Measurements from ENCODE around the gene RNF115. TPM values are rescaled to one million over a fixed set of nuclear protein-coding genes. Genes with fewer than 3 reads are reported as not detected.
"Not testable (repeated sequence)": the region's sequence is repeated elsewhere in the genome, so short reads cannot be mapped to it uniquely, and the experiment has no call there.

The RNF115 gene
- total RNA-seq, 1 donor from 2014 or later, result 25.7 TPM

DNA sequence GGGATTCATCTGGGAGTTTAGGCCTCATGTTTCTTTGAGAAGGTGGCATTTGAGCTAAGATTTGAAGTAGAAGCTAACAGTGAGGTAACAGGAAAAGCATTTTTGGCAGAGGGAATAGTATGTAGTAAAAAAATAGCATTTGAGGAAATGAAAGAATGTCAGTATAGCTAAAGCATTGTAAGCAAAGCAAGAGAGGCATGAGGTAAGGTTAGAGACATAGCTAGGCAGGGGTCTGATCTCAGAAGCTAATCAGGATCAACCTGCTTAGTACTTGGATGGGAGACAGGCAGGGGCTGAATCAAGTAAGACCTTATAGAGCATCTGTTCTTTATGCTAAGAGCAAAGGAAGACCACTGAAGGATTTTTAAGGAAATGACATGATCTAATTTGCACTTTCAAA lies 4.1 kb upstream of the RNF115 start:
- no peak for DNase-seq

DNA sequence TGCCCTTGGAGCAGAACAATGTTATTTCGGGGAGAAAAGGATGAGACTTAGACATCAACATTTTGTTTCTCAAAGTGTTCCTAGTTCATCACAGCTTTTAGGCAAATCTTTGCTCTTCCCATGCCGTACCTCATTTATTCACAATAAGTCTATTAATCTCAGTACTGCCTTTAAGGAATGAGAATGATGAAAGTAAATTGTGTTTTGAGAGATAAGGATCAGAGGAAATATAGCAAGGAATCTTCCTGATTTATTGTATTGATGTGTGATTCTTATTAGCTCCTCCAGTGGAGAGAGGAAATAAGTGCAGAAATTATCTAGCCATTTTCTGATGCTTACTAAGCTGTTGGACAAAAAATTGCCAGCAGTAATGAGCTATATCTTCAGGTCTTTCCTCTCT lies 2.1 kb upstream of the RNF115 start:
- DNase-seq, result no peak

DNA sequence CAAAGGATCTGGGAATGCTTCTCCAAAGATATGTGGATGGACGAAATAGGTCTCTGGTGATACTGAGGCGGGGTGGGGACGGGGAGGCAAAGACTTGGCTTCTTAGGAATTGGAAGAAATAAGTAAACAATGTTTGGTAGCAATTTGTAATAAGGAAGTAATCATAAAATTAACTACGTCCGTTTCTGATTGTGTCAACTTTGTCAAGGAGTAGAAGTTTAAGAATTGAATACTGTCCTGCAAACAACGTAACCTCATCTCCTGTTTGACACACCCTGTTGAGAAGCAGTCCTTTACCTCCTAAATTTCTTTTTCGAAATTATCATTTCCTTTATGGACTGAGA lies 576 bp upstream of the RNF115 start:
- no peak for DNase-seq

DNA sequence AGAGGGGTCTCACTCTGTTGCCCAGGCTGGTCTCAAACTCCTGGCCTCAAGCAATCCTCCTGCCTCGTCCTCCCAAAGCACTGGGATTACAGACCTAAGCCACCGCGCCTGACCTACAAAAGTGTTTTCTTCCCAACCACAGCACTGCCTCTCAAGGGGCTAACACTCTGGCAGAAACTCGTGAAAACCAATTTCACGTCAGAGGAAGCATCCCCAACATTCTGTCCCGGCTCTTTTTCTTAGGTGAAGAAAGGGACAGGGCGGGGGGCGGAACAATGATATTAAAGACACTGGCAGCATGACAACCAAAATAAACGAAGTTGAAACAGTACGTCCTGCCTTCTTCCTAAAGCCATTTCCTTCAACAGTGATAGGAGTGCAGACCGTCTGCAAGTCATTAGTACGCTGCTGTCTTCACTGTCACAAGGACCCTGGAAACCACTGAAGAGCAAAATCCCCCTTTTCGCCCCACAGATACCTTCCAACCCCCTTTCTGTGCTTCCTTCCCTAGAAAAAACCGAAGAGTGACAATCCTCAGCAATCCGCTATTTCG lies 1.0 kb downstream of the RNF115 start:
- DNase-seq, result not testable (repeated sequence)

DNA sequence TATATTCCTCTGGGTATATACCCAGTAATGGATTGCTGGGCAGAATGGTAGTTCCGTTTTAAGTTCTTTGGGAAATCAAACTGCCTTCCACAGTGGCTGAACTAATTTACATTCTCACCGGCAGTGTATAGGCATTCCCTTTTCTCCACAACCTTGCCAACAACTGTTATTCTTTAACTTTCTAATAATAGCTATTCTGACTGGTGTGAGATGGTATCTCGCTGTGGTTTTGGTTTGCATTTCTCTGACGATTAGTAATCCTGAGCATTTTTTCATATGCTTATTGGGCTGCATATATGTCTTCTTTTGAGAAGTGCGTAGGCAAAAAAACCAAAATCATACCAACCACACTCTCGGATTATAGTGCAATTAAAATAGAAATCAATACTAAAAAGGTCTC lies 5.8 kb downstream of the RNF115 start:
- DNase-seq, result not testable (repeated sequence)

DNA sequence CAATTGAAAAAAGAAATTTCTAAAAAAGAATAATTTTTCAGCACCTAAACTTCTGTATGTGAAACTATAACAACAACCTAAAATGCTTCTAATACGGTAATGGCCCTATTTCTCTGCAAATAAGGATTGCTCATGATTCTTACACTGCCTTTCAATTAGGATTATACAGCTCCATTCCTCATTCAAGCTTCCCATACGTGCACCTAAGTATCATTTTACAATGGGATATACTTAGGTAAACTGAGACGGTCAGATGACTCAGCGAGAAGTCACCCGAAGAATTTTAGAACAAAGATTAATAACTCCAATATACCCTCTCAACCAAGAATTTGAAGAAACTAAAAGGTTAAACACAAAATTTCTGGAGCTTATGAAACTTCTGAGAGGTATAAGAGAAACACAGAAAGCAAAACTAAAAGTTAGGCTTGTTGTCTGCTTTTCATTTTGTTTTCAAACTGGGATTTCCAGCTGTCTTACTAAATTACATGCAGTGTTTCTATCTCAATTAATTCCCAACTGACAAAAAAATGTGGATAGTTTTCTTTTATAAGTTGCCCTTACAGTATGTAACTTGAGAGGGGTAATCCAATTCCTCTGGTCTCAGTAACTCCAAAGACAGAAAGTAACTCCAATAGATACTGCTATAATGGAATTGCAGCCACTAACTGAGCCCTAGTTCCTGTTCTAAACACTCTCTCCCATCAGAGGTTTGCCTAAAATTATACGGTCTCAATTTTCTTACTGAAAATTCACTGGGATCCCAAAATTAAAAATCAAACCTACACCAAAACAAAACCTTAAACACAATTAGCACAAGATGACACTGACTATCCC lies 10.7 kb downstream of the RNF115 start:
- not testable (repeated sequence) for DNase-seq

DNA sequence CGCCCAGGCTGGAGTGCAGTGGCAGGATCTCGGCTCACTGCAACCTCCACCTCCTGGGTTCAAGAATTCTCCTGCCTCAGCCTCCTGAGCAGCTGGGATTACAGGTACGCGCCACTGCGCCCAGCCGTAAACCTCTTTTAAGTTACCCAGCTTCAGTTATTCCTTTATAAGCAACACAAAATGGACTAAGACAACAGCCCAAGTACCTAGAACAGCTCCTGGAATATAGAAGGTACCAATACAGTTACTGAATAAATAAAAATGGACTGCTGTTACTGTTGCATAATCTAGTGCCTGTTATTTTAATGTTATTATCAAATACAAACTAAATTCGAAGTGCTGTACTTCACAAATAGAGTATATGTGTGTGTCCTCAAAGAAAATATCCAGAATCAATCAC lies 17.1 kb downstream of the RNF115 start:
- DNase-seq, result no peak

DNA sequence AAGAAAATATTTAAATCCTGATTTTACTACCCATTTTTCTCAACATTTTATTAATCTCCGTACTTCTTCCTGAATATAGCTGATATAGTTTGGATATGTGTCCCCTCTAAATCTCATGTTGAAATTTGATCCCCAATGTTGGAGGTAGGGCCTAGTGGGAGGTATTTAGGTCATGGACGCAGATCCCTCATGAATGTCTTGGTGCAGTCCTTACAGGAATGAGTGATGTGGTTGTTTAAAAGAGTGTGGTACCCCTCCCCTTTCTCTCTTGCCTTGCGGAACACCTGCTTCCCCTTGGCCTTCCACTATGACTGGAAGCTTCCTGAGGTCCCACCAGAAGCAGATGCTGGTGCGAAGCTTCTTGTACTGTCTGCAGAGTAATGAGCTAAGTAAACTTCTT lies 17.5 kb downstream of the RNF115 start:
- DNase-seq, result no peak

DNA sequence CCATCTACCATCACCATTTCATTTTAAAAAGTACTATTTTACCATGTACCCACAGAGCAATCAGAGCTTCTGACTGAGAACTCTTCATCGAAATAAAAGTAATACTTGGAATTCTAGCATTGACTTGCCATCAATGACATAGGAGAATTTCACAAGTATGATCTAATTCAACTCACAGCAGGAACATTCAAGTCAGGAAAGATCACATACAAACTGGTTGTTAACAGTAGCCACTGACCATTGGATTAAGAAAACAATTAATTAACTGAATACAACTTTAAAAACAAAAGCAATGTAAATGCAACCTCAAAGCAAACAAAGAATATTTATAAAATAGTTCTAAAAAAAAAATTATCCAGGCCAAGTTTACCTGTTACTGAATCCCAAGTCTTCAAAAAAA lies 18.8 kb downstream of the RNF115 start:
- DNase-seq, result no peak

DNA sequence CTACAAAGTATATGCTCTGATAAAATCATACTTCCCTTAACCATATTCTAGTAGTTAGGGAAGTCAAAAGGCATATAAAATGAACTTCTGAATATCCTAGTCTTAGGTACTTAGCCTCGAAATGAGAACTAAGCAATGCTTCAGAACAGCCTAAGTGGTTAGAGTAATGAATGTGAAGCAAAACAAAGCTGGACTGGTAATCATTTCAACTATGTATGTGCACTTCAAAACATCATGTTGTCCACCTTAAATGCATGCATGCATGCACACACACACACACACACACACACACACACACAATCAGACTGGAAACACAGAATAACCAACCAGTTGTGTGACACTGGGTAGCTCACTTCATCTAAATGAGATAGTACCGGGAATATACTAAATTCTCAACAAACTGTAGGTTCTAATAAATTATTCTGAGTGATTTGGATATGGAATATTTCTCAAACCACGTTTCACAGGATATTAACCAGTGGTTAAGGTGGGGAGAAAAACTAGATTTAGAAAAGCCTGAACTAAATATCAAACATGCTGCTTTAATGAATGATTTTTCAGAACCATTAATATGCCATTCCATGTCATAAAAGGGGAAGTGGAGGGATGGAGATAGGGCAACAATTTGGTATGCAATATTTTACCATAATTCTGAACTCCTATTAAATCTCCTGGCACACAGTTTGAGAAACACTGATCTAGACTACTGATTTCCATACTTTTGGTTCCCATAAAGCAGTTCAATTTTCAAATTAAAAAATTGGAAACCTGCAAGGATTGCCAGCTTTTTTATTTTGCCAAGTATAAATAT lies 19.5 kb downstream of the RNF115 start:
- DNase-seq, result no peak

DNA sequence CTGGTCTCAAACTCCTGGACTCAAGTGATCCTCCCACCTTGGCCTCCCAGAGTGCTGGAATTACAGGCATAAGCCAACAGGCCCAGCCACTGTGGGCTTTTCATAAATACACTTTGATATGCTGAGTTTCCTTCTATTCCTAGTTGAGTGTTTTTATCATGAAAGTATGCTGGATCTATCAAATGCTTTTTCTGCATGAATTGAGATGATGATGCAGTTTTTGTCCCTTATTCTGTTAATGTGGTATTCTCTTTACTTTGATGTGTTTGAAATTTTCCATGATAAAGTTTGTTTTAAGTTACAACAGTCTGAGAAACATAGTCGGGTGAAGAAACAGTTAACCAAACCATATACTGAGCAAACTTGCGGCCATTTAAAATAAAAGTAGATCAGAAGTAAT lies 24.1 kb downstream of the RNF115 start:
- DNase-seq, result no peak

DNA sequence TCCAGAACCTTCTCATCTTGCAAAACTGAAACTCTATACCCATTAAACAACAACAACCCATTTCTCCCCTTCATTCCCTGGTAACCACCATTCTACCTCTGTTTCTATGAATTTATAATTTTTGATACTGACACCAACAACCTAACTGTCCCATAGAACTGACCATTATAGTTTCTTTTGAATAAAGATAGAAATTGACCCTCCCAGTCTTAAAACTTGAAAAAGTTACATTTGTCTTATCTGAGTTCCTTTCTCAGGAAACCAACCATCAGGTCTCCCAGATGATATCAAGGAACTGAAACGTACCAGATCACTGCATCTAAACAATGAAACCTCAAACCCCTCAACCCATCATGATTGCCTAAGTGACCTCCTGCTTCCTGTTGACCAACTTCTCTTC lies 27.1 kb downstream of the RNF115 start:
- no peak for DNase-seq

DNA sequence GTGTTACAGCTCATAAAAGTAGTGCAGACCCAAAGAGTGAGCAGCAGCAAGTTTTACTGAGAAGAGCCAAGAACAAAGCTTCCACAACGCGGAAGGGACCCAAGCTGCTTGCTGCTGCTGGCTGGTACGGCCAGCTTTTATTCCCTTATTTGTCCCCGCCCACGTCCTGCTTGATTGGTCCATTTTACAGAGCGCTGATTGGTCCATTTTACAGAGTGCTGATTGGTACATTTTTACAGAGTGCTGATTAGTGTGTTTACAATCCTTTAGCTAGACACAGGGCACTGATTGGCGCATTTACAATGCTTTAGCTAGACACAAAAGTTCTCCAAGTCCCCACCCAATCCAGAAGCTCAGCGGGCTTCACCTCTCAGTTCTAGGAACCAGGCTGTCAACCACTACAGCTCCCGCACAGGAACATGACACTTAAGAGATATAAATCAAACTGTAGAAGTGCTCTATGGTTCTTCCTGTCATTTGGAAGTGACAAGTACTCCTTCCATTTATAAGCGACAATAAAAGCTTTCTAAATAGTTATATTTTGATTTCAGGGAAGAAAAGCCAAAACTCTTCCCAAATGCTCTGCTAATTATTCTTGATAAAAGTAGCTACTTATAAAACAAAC lies 28.5 kb downstream of the RNF115 start:
- DNase-seq, result no peak

DNA sequence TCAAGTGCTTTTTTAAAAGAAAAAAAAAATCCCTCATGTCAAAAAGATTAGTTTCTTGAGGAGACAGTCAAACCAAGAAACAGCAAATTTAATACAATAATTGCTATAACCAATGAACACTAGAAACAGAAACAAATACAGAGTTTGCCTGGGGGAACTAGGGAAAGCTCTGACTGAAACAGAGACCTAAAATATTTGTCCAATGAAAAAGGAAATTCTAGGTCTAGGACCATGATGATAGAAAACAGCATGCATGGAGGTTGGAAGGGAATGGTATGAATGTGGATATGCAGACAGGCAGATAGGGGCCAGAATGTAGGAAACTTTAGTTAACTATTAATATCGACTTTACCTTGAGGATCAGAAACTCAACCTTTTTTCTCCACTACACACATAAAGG lies 31.4 kb downstream of the RNF115 start:
- no peak for DNase-seq

DNA sequence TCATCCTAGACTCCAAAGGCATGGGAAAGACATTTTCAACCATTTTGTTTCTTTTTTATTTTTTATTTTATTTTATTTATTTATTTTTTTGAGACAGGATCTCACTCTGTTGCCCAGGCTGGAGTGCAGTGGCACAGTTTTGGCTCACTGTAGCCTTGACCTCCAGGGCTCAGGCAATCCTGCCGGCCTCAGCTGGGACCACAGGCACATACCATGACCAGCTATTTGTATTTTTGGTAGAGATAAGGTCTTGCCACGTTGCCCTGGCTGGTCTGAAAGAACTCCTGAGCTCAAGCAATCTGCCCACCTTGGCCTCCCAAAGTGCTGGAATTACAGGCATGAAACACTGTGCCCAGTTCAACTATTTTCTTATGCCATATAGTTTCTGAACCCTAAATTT lies 32.0 kb downstream of the RNF115 start:
- DNase-seq, result not testable (repeated sequence)

DNA sequence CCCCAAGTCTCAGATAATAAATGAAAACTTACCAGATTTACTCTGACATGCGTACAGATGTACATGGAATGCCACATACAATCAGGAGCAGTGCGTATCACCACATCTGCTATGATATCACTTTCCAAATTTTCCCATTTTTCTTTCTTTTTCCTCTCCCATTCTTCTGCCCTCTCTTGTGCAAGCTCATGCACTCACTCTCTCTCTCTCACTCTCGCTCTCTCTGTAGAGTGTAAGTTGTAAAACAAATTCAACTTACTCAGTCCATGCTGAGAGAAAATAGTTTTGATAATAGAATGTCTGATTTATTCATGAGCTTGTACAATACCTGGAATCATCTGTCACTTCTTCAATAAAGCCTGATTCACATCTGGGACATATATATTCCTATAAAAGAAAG lies 35.3 kb downstream of the RNF115 start:
- DNase-seq, result no peak

DNA sequence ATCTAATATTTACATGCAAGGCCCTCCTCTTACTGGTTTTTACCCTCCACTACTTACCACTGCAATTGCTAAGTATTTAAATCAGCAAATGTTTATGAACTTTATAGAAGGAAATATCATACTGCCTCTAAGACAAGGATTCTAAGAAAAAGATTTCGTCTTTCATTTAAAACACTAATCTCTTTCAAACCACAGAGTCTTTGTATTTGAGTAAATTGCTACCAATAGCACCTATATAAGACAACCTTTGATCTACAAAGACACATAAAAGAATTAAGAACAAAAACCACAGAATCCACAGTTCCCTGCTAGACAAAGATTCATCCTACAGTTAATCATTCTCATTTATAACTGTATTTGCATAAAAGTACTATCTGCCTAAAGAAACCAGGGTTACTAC lies 37.6 kb downstream of the RNF115 start:
- no peak for DNase-seq

DNA sequence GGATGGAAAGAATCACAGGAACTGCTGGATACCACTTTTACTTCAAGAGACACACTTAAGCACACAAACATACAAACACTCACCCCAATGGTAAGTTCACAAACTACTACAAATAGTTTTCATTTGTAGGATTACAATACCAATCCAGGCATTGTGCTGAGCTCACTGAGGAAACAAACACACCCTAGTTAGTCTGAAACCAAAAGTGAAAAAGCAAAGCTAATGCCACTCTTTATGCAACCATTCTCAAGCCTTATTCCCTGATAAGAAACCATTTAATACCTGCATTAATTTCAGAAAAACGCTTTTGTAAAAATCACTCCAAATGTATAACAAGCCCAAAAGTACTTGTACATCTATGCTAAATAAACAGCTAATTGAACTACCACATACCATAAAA lies 38.3 kb downstream of the RNF115 start:
- DNase-seq, result no peak

DNA sequence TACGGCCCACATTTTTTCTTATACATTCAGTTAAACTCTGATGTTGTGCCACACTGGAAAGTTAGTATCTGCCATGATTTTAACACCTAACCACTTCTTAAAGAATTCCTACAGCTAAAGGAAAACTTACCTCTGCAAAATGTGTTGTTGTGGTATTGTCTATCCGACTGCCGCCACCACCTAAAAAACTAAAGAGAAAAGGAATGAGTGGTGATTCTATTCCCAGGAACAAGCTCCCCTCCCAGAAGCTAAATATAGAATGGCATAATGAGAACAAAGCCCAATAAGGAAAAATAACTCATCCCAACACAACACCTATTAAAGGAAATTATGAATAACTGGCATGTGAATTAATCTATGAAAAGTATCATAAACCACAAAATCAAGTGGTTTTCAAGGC lies 39.5 kb downstream of the RNF115 start:
- no peak for DNase-seq

DNA sequence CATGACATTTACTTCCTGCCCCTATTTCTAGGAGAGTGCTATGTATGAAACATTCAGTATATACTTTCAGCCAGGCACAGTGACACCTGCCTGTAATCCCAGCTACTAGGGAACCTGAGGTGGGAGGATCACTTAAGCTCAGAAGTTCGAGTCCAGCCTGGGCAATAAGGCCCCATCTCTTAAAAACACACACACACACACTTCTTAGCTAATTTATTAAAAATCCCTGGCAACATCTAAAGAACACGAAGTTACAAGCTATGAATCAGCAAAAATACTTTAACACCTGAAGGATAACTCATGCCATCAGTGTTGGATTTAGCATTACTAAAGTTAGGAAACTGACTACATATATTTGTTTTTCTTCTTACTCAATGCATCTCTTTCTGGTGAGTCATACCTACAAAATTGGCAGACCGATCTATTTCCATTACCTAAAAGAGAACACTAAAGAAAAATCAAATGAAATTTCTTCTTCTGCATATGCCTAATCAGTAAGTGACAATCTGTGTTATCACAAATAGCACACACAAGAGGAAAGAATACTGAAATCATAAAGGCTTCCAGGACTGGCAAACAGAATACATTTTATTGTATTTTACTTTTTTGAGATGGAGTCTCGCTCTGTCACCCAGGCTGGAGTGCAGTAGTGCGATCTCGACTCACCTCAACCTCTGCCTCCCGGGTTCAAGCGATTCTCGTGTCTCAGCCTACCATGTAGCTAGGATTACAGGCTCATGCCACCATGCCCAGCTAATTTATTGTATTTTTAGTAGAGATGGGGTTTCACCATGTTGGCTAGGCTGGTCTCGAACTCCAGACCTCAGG lies 41.4 kb downstream of the RNF115 start:
- no peak for DNase-seq

DNA sequence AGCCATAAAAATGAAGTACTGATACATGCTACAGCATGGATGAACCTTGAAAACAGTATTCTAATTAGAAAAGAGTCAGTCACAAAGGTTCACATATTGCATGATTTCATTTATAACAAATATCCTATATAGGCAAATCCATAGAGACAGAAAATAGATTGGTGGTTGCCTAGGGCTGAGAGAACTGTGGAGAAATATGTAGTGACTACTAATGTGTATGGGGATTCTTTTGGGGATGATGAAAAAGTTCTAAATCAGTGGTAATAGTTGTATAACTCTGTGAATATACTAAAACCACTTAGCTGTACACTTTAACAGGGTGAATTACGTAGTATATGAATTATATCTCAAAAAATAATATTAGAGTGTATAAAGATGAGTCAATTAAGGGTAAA lies 45.8 kb downstream of the RNF115 start:
- no peak for DNase-seq
